HepG2 (cell line): ENCODE measurements around the gene HOXA10. TPM values are rescaled to one million over a fixed set of nuclear protein-coding genes. Genes with fewer than 3 reads are reported as not detected.

Experiments used
- HOXA3 ChIP-seq: sonication (generic); formaldehyde crosslinking; IDR thresholded peaks from 2 replicates; pipeline ENCODE4 v1.5.0; 2020; ENCODE audit warnings: missing genetic modification reagents
- HOXA9 ChIP-seq: sonication (generic); formaldehyde crosslinking; IDR thresholded peaks from 2 replicates; pipeline ENCODE4 v1.8.1; 2022; ENCODE audit warnings: missing genetic modification reagents, mild to moderate bottlenecking, moderate library complexity, borderline replicate concordance
- ISL2 ChIP-seq: sonication (generic); formaldehyde crosslinking; IDR thresholded peaks from 2 replicates; pipeline ENCODE4 v1.5.0; 2020; ENCODE audit warnings: missing genetic modification reagents
- MXD3 ChIP-seq: IDR thresholded peaks from 2 replicates; pipeline ENCODE4 v1.6.1; 2016; ENCODE audit warnings: mild to moderate bottlenecking, missing biosample characterization, missing genetic modification reagents
- PHF5A ChIP-seq: IDR thresholded peaks from one replicate; pipeline ENCODE4 v1.6.1; 2018; ENCODE audit warnings: low read depth, missing genetic modification reagents; ENCODE audit not compliant: unreplicated experiment
- SALL2 ChIP-seq: sonication (generic); formaldehyde crosslinking; IDR thresholded peaks from 2 replicates; pipeline ENCODE4 v1.8.1; 2023; ENCODE audit warnings: mild to moderate bottlenecking, missing genetic modification reagents, inconsistent platforms
- SNAPC4 ChIP-seq: sonication (generic); formaldehyde crosslinking; IDR thresholded peaks from 2 replicates; pipeline ENCODE4 v1.4.0; 2020; ENCODE audit warnings: mild to moderate bottlenecking, missing genetic modification reagents
- SOX5 ChIP-seq: IDR thresholded peaks from 2 replicates; pipeline ENCODE4 v1.6.1; 2016; ENCODE audit warnings: borderline replicate concordance
- SP4 ChIP-seq: sonication (generic); formaldehyde crosslinking; IDR thresholded peaks from 2 replicates; pipeline ENCODE4 v1.8.1; 2023; ENCODE audit warnings: mild to moderate bottlenecking, missing genetic modification reagents
- TBX3 ChIP-seq: fragments of 450-650 bp; IDR thresholded peaks from 2 replicates; pipeline ENCODE4 v1.6.1; 2017; ENCODE audit warnings: antibody characterized with exemption, mild to moderate bottlenecking, inconsistent platforms, borderline replicate concordance
- ZNF136 ChIP-seq: sonication (generic); formaldehyde crosslinking; IDR thresholded peaks from 2 replicates; pipeline ENCODE4 v1.8.1; 2022; ENCODE audit warnings: low read depth, mild to moderate bottlenecking, moderate library complexity, missing genetic modification reagents
- ZNF207 ChIP-seq: fragments of 450-650 bp; IDR thresholded peaks from 2 replicates; pipeline ENCODE4 v1.6.1; 2016; ENCODE audit warnings: antibody characterized with exemption, borderline replicate concordance
- ZNF547 ChIP-seq: sonication (generic); formaldehyde crosslinking; IDR thresholded peaks from 2 replicates; pipeline ENCODE4 v1.5.1; 2020; ENCODE audit warnings: mild to moderate bottlenecking, missing genetic modification reagents
- ZNF556 ChIP-seq: sonication (generic); formaldehyde crosslinking; IDR thresholded peaks from 2 replicates; pipeline ENCODE4 v1.4.0; 2020; ENCODE audit warnings: mild to moderate bottlenecking, missing genetic modification reagents, borderline replicate concordance
- ZNF646 ChIP-seq: sonication (generic); formaldehyde crosslinking; IDR thresholded peaks from 2 replicates; pipeline ENCODE4 v1.9.0; 2021; ENCODE audit warnings: mild to moderate bottlenecking, missing genetic modification reagents
- ZNF724P ChIP-seq: sonication (generic); formaldehyde crosslinking; IDR thresholded peaks from 2 replicates; pipeline ENCODE4 v1.8.0; 2022; ENCODE audit warnings: missing genetic modification reagents, borderline replicate concordance
- ZNF790 ChIP-seq: sonication (generic); formaldehyde crosslinking; IDR thresholded peaks from 2 replicates; pipeline ENCODE4 v1.8.0; 2022; ENCODE audit warnings: missing genetic modification reagents, mild to moderate bottlenecking, borderline replicate concordance
- polyA plus RNA-seq, 8 experiments: library from polyadenylated mRNA; depleted of rRNA in 3 of 8; stranded (reverse) in 7 of 8; unstranded in 1 of 8; fragments of >200 nt; fragmentation: Illumina TruSeq in 4 of 8; extraction: Trizol in 4 of 8; gene quantifications; 2 replicates each; pipeline versions ENCODE4 v1.2.1 to v1.2.3, GENCODE V29; 2011 to 2016; ENCODE audit warnings: low read depth in 4 of 8, missing spikeins in 1 of 8, mixed read lengths in 1 of 8; ENCODE audit not compliant: insufficient read depth in 1 of 8
- total RNA-seq, 5 experiments: library from RNA; depleted of rRNA; stranded (reverse); fragments of >200 nt; fragmentation: Illumina TruSeq; extraction: Trizol; gene quantifications; 2 replicates each; pipeline ENCODE4 v1.2.3, GENCODE V29; 2016; ENCODE audit warnings: low read depth in 1 of 5

HOXA10 gene
- total and polyA plus RNA-seq, 2 of the 13 experiments (the other 11 are each of a cell fraction or from before 2014, with no cell fraction given) = not detected

GRCh38 chr7:27150568-27151340 lies 23.4 kb downstream of the HOXA10 start (continued):
- 0 out of 2 replicates have a peak, but pooled peaks have one; percentile 49 for TF ChIP-seq HOXA9 (CRISPR knock-in tag)
- TF ChIP-seq HOXA3 (CRISPR knock-in tag) = peak; percentile 62; the same call in 1 of the 2 replicates
- TF ChIP-seq SOX5 (CRISPR knock-in tag) = 0 out of 2 replicates have a peak, but pooled peaks have one; percentile 11
- peak; percentile 46; the same call in 1 of the 2 replicates for TF ChIP-seq MXD3 (CRISPR knock-in tag)
- TF ChIP-seq SALL2 (CRISPR knock-in tag) = peak; percentile 83
- TF ChIP-seq SNAPC4 (CRISPR knock-in tag) = 0 out of 2 replicates have a peak, but pooled peaks have one; percentile 29
- no peak for TF ChIP-seq ZNF207
- TF ChIP-seq PHF5A = peak; percentile 39
- TF ChIP-seq TBX3 = no peak
- 0 out of 2 replicates have a peak, but pooled peaks have one; percentile 60 for TF ChIP-seq ZNF136 (CRISPR knock-in tag)
- TF ChIP-seq ISL2 (CRISPR knock-in tag) = no peak; the same call in 1 of the 2 replicates
- TF ChIP-seq ZNF790 (CRISPR knock-in tag) = 0 out of 2 replicates have a peak, but pooled peaks have one; percentile 20
- no peak; the same call in 1 of the 2 replicates for TF ChIP-seq ZNF547 (CRISPR knock-in tag)
- TF ChIP-seq ZNF646 (CRISPR knock-in tag) = 0 out of 2 replicates have a peak, but pooled peaks have one; percentile 32
- 0 out of 2 replicates have a peak, but pooled peaks have one; percentile 17 for TF ChIP-seq ZNF724P (CRISPR knock-in tag)
- 0 out of 2 replicates have a peak, but pooled peaks have one; percentile 10 for TF ChIP-seq ZNF556 (CRISPR knock-in tag)
- TF ChIP-seq SP4 (CRISPR knock-in tag) = peak; percentile 70
